Gastroesophageal sphincter (tissue), 3 donors: ENCODE measurements around the gene SLC44A3.

Source experiments
- EP300 ChIP-seq: sonication (generic); formaldehyde crosslinking; IDR thresholded peaks from one replicate; pipeline ENCODE4 v1.6.1; 2017; ENCODE audit warnings: antibody characterized with exemption, mild to moderate bottlenecking
- POLR2A ChIP-seq, 2 donors: fragments of 450-650 bp; IDR thresholded peaks; one replicate each; pipeline ENCODE4 v1.6.1; 2017; ENCODE audit warnings: antibody characterized with exemption in 2 of 2, mild to moderate bottlenecking in 2 of 2, moderate library complexity in 1 of 2
- POLR2AphosphoS5 ChIP-seq: sonication (generic); formaldehyde crosslinking; IDR thresholded peaks from one replicate; pipeline ENCODE4 v1.6.1; 2017; ENCODE audit warnings: antibody characterized with exemption
- TF ChIP-seq, protein P1 (sequence below), 4 experiments: fragments of 200-600 bp in 2 of 4; fragments of 450-650 bp in 2 of 4; sonication (generic) in 1 of 4; IDR thresholded peaks; one replicate each; pipeline ENCODE4 v1.5.1; 2017 to 2019; ENCODE audit warnings: antibody characterized with exemption in 4 of 4, mild to moderate bottlenecking in 2 of 4, moderate library complexity in 2 of 4

DNA sequence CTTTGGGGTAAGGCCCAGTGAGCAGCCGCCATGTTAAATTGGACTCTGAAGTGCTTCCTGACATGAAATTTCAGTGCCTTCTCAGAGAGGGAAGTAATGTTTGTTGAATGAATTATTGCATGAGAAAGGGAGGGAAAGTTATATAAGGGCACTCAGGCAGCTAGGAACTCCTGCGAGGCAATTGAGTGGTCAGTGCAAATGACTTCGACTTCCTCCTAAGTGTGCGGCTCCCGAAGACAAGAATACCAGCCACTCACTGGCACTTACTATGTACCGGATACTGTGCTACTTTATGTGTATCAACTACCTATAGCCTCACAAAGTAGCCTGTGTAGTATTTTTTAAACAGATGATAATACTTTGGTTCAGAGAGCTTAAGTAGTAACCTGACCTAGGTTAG lies 54.3 kb downstream of the SLC44A3 start:
- TF ChIP-seq, protein P1, sequence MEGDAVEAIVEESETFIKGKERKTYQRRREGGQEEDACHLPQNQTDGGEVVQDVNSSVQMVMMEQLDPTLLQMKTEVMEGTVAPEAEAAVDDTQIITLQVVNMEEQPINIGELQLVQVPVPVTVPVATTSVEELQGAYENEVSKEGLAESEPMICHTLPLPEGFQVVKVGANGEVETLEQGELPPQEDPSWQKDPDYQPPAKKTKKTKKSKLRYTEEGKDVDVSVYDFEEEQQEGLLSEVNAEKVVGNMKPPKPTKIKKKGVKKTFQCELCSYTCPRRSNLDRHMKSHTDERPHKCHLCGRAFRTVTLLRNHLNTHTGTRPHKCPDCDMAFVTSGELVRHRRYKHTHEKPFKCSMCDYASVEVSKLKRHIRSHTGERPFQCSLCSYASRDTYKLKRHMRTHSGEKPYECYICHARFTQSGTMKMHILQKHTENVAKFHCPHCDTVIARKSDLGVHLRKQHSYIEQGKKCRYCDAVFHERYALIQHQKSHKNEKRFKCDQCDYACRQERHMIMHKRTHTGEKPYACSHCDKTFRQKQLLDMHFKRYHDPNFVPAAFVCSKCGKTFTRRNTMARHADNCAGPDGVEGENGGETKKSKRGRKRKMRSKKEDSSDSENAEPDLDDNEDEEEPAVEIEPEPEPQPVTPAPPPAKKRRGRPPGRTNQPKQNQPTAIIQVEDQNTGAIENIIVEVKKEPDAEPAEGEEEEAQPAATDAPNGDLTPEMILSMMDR (IDR thresholded peaks at IDR 0.05) = no peak
- TF ChIP-seq POLR2AphosphoS5 (no peak), POLR2A (IDR thresholded peaks at IDR 0.05) (no peak), EP300 (no peak)
